ENCODE results near the gene SUMF2. TPM values are rescaled to one million over a fixed set of nuclear protein-coding genes. Genes with fewer than 3 reads are reported as not detected.
"Not testable (repeated sequence)": the region's sequence is repeated elsewhere in the genome, so short reads cannot be mapped to it uniquely, and the experiment has no call there.

SUMF2 gene
- total and polyA plus RNA-seq, 2 donors (not counting 3 experiments of a cell fraction or from before 2014, with no cell fraction given) = 91.3 to 110 TPM

DNA sequence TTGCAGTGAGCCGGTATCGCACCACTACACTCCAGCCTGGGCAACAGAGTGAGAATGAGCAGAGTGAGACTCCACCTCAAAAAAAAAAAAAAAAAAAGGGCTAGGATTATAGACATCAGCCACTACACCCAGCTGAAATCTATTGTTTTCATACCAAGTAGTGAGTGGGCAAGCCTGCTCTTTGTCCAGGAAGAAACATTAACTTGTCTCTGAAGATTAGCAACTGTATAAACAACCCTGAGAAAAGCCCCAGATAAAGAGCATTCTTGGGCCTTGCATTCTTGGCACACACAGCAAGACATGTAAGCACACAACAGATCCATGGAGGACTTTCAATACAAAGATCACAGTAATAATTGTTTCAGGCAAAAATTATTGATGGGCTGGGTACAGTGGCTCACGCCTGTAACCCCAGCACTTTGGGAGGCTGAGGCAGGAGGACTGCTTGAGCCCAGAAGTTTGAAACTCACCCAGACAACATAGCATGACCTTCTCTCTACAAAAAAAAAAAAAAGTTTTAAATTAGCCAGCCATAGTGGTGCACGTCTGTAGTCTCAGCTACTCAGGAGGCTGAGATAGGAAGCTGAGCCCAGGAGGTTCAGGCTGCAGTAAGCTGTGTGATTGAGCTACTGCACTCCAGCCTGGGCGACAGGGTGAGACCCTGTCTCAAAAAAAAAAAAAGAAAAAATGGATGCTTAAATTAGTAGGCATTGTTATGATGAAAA lies 17.2 kb upstream of the SUMF2 start:
- TF ChIP-seq FOS (IDR thresholded peaks at IDR 0.05; ENCODE audit: borderline replicate concordance, insufficient read depth, low read length) (no peak), POLR2A (IDR thresholded peaks at IDR 0.05; ENCODE audit: low read depth, low read length) (peak; percentile 56), JUN (IDR thresholded peaks at IDR 0.05; ENCODE audit: borderline replicate concordance, insufficient read depth, insufficient read length, low read depth) (peak; percentile 19), MYC (IDR thresholded peaks at IDR 0.05; ENCODE audit: low read depth, low read length) (no peak), GATA2 (IDR thresholded peaks at IDR 0.05; ENCODE audit: insufficient read depth, insufficient read length, low read depth, low read length) (peak; percentile 78), POLR2AphosphoS5 (IDR thresholded peaks at IDR 0.05; ENCODE audit: insufficient read depth, low read depth, low read length) (peak; percentile 86), EZH2 (IDR thresholded peaks at IDR 0.05; ENCODE audit: borderline replicate concordance, low read depth, low read length, severe bottlenecking) (no peak), CTCF (IDR thresholded peaks at IDR 0.05; ENCODE audit: extremely low read depth in 1 of 2, insufficient read depth in 1 of 2, low read depth in 1 of 2, low read length in 2 of 2) (no peak)
- TF ChIP-seq, protein P1, sequence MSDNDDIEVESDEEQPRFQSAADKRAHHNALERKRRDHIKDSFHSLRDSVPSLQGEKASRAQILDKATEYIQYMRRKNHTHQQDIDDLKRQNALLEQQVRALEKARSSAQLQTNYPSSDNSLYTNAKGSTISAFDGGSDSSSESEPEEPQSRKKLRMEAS (IDR thresholded peaks at IDR 0.05; ENCODE audit: insufficient read depth, insufficient read length) = no peak
- Histone ChIP-seq H3K9me1 (replicated peaks; ENCODE audit: control insufficient read depth, extremely low read depth, insufficient read depth, low read length) (no peaks in the 10 kb centered on the region), H3K79me2 (ENCODE audit: control insufficient read depth, insufficient read depth, low read length) (peaks cover 16% of the 10 kb centered on the region), H3K4me2 (ENCODE audit: insufficient read depth, low read length) (peak overlapping the region; percentile 48), H3K27ac (ENCODE audit: insufficient read depth, low read depth, low read length) (peak overlapping the region; percentile 94), H3K9me3 (replicated peaks; ENCODE audit: control insufficient read depth, insufficient read depth, low read length) (no peaks in the 10 kb centered on the region), H3K27me3 (ENCODE audit: control insufficient read depth in 2 of 2, insufficient read depth in 2 of 2, low read length in 2 of 2) (no peaks in the 10 kb centered on the region), H2AFZ (ENCODE audit: low read depth, low read length) (no peak overlapping the region), H4K20me1 (replicated peaks; ENCODE audit: control insufficient read depth, extremely low read depth, insufficient read depth, low read length) (no peaks in the 10 kb centered on the region), H3K4me1 (ENCODE audit: control insufficient read depth, extremely low read depth, insufficient read depth, low read length) (peaks cover 22% of the 10 kb centered on the region), H3K9ac (replicated peaks; ENCODE audit: extremely low read depth, insufficient read depth, low read length) (peak overlapping the region; percentile 80), H3K4me3 (replicated peaks in 1 of 3; ENCODE audit: insufficient read depth in 1 of 3, low read depth in 1 of 3, low read length in 3 of 3) (peak overlapping the region in 1 of 3 experiments; percentile 15), H3K36me3 (ENCODE audit: control insufficient read depth in 2 of 2, extremely low read depth in 1 of 2, insufficient read depth in 2 of 2, low read length in 2 of 2) (no peaks in the 10 kb centered on the region)
- ChIA-PET POLR2A (interaction anchor here (0.6 to 1.0 kb wide), 3 partner anchors 18 to 37 kb away, joined by 3 to 7 read pairs (median 5); no protein-coding TSS in a partner anchor), CTCF (interaction anchor here (0.6 to 1.5 kb wide), 5 partner anchors 12 to 42 kb away, joined by 3 to 8 read pairs (median 4); no protein-coding TSS in a partner anchor)
- peak; percentile 98 for DNase-seq (ENCODE audit: low read depth, low spot score)
- no TSS peak for BruUV-seq (replicated peaks)
- dilution Hi-C loops (cut with MboI; ENCODE audit: extremely low pct_ligation_motif_present, low sequenced_read_pairs) = no loop called here
- intact Hi-C loops (cut with micrococcal nuclease) = loop anchor here (1.0 kb wide), 2 partner anchors 13 to 15 kb away; no protein-coding TSS in a partner anchor
- peak; percentile 95 for FAIRE-seq

- POLR2A ChIA-PET = interaction anchor here (0.6 kb wide), 1 partner anchor 23 kb away, joined by 3 read pairs; no protein-coding TSS in a partner anchor
- H2AFZ ChIP-seq (ENCODE audit: low read depth, low read length); intact Hi-C loops (cut with micrococcal nuclease); H3K9me3 ChIP-seq (replicated peaks; ENCODE audit: control insufficient read depth, insufficient read depth, low read length); FAIRE-seq; H4K20me1 ChIP-seq (replicated peaks; ENCODE audit: control insufficient read depth, extremely low read depth, insufficient read depth, low read length); H3K36me3 ChIP-seq (ENCODE audit: control insufficient read depth in 2 of 2, extremely low read depth in 1 of 2, insufficient read depth in 2 of 2, low read length in 2 of 2); BruUV-seq (replicated peaks); dilution Hi-C loops (cut with MboI; ENCODE audit: extremely low pct_ligation_motif_present, low sequenced_read_pairs); H3K27me3 ChIP-seq (ENCODE audit: control insufficient read depth in 2 of 2, insufficient read depth in 2 of 2, low read length in 2 of 2); DNase-seq (ENCODE audit: low read depth, low spot score); H3K9me1 ChIP-seq (replicated peaks; ENCODE audit: control insufficient read depth, extremely low read depth, insufficient read depth, low read length): not testable (repeated sequence)
- H3K27ac ChIP-seq (ENCODE audit: insufficient read depth, low read depth, low read length) = peak overlapping the region; percentile 94
- peak overlapping the region; percentile 48 for H3K4me2 ChIP-seq (ENCODE audit: insufficient read depth, low read length)
- peaks cover 23% of the 10 kb centered on the region for H3K79me2 ChIP-seq (ENCODE audit: control insufficient read depth, insufficient read depth, low read length)
- peak overlapping the region in 1 of 3 experiments; percentile 15 for H3K4me3 ChIP-seq (replicated peaks in 1 of 3; ENCODE audit: insufficient read depth in 1 of 3, low read depth in 1 of 3, low read length in 3 of 3)
- peaks cover 26% of the 10 kb centered on the region for H3K4me1 ChIP-seq (ENCODE audit: control insufficient read depth, extremely low read depth, insufficient read depth, low read length)
- CTCF ChIA-PET = interaction anchor here (0.6 to 1.5 kb wide), 5 partner anchors 13 to 43 kb away, joined by 3 to 8 read pairs (median 4); no protein-coding TSS in a partner anchor
- H3K9ac ChIP-seq (replicated peaks; ENCODE audit: extremely low read depth, insufficient read depth, low read length) = peak overlapping the region; percentile 80
These were observed 16.5 kb upstream of the SUMF2 start for GRCh38 chr7:56047446-56048116.
